OCI-LY1 (cell line): ENCODE data around the gene DOCK2.

Experiments used
- H2AFZ ChIP-seq: fragments of 200-600 bp; sonication (generic), shearing (Covaris generic); 2 replicates; pipeline ENCODE4 v1.6.0; 2014; ENCODE audit warnings: antibody characterized with exemption, mild to moderate bottlenecking, low read length
- H3F3A ChIP-seq: fragments of 200-600 bp; sonication (generic), shearing (Covaris generic); 2 replicates; pipeline ENCODE4 v1.6.0; 2014; ENCODE audit warnings: mild to moderate bottlenecking, antibody characterized with exemption, low read length, moderate library complexity; ENCODE audit not compliant: insufficient read depth
- H3K27ac ChIP-seq: fragments of 200-600 bp; sonication (generic); 2 replicates; pipeline ENCODE4 v1.5.1; 2014; ENCODE audit warnings: low read length, mixed run types, mild to moderate bottlenecking, low read depth; ENCODE audit not compliant: poor library complexity, severe bottlenecking
- H3K27me3 ChIP-seq: fragments of 200-600 bp; sonication (generic); 2 replicates; pipeline ENCODE4 v1.6.0; 2014; ENCODE audit warnings: antibody characterized with exemption, mild to moderate bottlenecking, low read length, moderate library complexity; ENCODE audit not compliant: insufficient read depth
- H3K36me3 ChIP-seq: fragments of 200-600 bp; sonication (generic); 2 replicates; pipeline ENCODE4 v1.6.1; 2014; ENCODE audit warnings: mild to moderate bottlenecking, antibody characterized with exemption, low read length, moderate library complexity, mixed read lengths; ENCODE audit not compliant: insufficient read depth
- H3K4me1 ChIP-seq: fragments of 200-600 bp; sonication (generic); 2 replicates; pipeline ENCODE4 v1.5.1; 2014; ENCODE audit warnings: mild to moderate bottlenecking, low read length, moderate library complexity; ENCODE audit not compliant: insufficient read depth, severe bottlenecking
- H3K4me2 ChIP-seq: fragments of 200-600 bp; sonication (generic), shearing (Covaris generic); 2 replicates; pipeline ENCODE4 v1.6.1; 2014; ENCODE audit warnings: low read length
- H3K4me3 ChIP-seq: fragments of 200-600 bp; sonication (generic); 2 replicates; pipeline ENCODE4 v1.5.1; 2014; ENCODE audit warnings: low read length, low read depth, mild to moderate bottlenecking, mixed read lengths; ENCODE audit not compliant: poor library complexity, severe bottlenecking
- H3K79me2 ChIP-seq: fragments of 200-600 bp; shearing (Covaris generic); 2 replicates; pipeline ENCODE4 v1.6.1; 2016; ENCODE audit warnings: mixed run types, low read length, mixed read lengths; ENCODE audit not compliant: insufficient read depth
- H3K9ac ChIP-seq: fragments of 200-600 bp; sonication (generic), shearing (Covaris generic); 2 replicates; pipeline ENCODE4 v1.6.1; 2014; ENCODE audit warnings: mild to moderate bottlenecking, low read length, mixed read lengths
- H3K9me2 ChIP-seq: fragments of 200-600 bp; sonication (generic), shearing (Covaris generic); 2 replicates; pipeline ENCODE4 v1.6.1; 2014; ENCODE audit warnings: low read depth, mild to moderate bottlenecking, low read length, mixed read lengths
- H3K9me3 ChIP-seq: fragments of 200-600 bp; shearing (Covaris generic); 2 replicates; pipeline ENCODE4 v1.6.1; 2014; ENCODE audit warnings: low read length, mixed read lengths
- H4K20me1 ChIP-seq: fragments of 200-600 bp; sonication (generic), shearing (Covaris generic); 2 replicates; pipeline ENCODE4 v1.6.0; 2016; ENCODE audit warnings: mild to moderate bottlenecking, low read length; ENCODE audit not compliant: insufficient read depth
- CTCF ChIP-seq: fragments of 200-600 bp; sonication (generic), shearing (Covaris generic); IDR thresholded peaks from 2 replicates; pipeline ENCODE4 v1.5.1; 2017; ENCODE audit warnings: mild to moderate bottlenecking, antibody characterized with exemption, low read length, moderate library complexity, mixed read lengths
- EZH2 ChIP-seq: fragments of 200-600 bp; sonication (generic), shearing (Covaris generic); IDR thresholded peaks from 2 replicates; pipeline ENCODE4 v1.8.0; 2017; ENCODE audit warnings: borderline replicate concordance, mixed run types, mild to moderate bottlenecking, antibody characterized with exemption, low read length, moderate library complexity, mixed read lengths

DOCK2 gene

GRCh38 chr5:169626779-169627178 is 10.3 kb upstream of the DOCK2 start:
- Histone ChIP-seq H3K4me1 (no peaks in the 10 kb centered on the region), H3K4me2 (no peak overlapping the region), H3K27ac (no peak overlapping the region), H2AFZ (no peak overlapping the region), H3K9ac (no peak overlapping the region), H3K27me3 (no peaks in the 10 kb centered on the region; the same call in 1 of the 2 replicates), H3K9me3 (no peaks in the 10 kb centered on the region), H3K9me2 (no peaks in the 10 kb centered on the region), H3K4me3 (no peak overlapping the region), H3K36me3 (no peaks in the 10 kb centered on the region), H4K20me1 (no peaks in the 10 kb centered on the region), H3K79me2 (no peaks in the 10 kb centered on the region), H3F3A (no peaks in the 10 kb centered on the region)
- TF ChIP-seq EZH2 (no peak), CTCF (no peak)

DNA sequence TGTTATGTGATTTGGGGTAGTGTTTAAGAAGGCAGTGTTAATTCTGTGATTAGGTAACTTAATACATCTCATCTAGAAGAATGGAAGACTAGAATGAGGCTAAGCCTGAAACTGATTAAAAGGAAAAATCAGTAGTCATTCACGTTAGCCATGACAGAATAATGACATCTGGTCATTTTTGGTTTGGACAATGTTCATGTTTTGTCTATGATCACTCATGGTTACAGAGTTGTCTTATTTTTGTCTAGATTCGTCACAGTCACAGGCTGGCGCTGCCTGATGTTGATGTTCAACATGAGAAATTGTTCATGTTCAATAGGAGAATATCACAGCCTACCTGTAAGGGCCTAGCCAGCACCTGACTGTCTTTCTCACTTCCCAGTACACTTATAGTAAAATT is 9.5 kb upstream of the DOCK2 start:
- H3K9me2 ChIP-seq, result no peaks in the 10 kb centered on the region
- no peak overlapping the region for H2AFZ ChIP-seq
- no peak overlapping the region for H3K4me3 ChIP-seq
- no peak overlapping the region for H3K27ac ChIP-seq
- H4K20me1 ChIP-seq, result no peaks in the 10 kb centered on the region
- TF ChIP-seq EZH2 (no peak), CTCF (no peak)
- no peaks in the 10 kb centered on the region for H3K79me2 ChIP-seq
- no peaks in the 10 kb centered on the region for H3K36me3 ChIP-seq
- no peak overlapping the region for H3K4me2 ChIP-seq
- H3K4me1 ChIP-seq, result no peaks in the 10 kb centered on the region
- no peaks in the 10 kb centered on the region for H3F3A ChIP-seq
- H3K9me3 ChIP-seq, result no peaks in the 10 kb centered on the region
- H3K9ac ChIP-seq, result no peak overlapping the region
- H3K27me3 ChIP-seq, result no peaks in the 10 kb centered on the region; the same call in 1 of the 2 replicates

DNA sequence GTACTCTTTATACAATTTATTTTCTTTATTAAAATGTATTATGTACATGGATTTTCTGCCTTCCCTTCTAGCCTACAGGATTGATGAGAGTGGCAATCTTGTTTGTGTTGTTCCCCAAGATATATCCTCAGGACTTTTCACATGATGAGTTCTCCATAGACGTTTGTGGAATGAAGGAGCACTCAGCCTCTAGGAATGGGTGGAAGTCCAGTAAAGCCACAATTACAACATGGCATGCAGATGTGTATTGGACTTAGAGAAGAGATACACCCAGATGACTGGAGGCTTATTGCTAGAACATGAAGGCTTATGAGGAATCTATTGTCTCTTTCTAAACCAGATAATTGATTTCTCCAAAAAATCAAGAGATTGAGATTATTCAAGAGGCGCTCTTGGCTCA is 8.2 kb upstream of the DOCK2 start:
- H3K27ac ChIP-seq, result no peak overlapping the region
- no peaks in the 10 kb centered on the region for H3K9me3 ChIP-seq
- H3K9ac ChIP-seq, result no peak overlapping the region

More for the DNA sequence above, 8.2 kb upstream of the DOCK2 start:
- Histone ChIP-seq H2AFZ (no peak overlapping the region), H3K4me3 (no peak overlapping the region), H3K27me3 (no peaks in the 10 kb centered on the region; the same call in 1 of the 2 replicates), H4K20me1 (no peaks in the 10 kb centered on the region), H3K4me1 (no peaks in the 10 kb centered on the region), H3F3A (no peaks in the 10 kb centered on the region), H3K36me3 (no peaks in the 10 kb centered on the region), H3K9me2 (no peaks in the 10 kb centered on the region), H3K4me2 (no peak overlapping the region), H3K79me2 (no peaks in the 10 kb centered on the region)
- TF ChIP-seq CTCF, result no peak
- TF ChIP-seq EZH2, result no peak
